ENCODE results near the gene WNK1. TPM values are rescaled to one million over a fixed set of nuclear protein-coding genes. Genes with fewer than 3 reads are reported as not detected.

WNK1 gene
- total RNA-seq, 1 experiment from 2014 or later = 117 TPM

- Histone ChIP-seq H4K8ac (replicated peaks; ENCODE audit: insufficient read length, low read depth, low read length) (no peak overlapping the region), H3K23ac (ENCODE audit: insufficient read length, low read depth, low read length) (no peak overlapping the region), H2AFZ (ENCODE audit: low read length) (no peak overlapping the region), H2BK5ac (ENCODE audit: insufficient read length, low read length) (no peak overlapping the region), H2BK20ac (ENCODE audit: low read depth, low read length, poor library complexity, severe bottlenecking) (no peak overlapping the region), H3K4ac (ENCODE audit: low read depth, low read length) (no peak overlapping the region), H2BK12ac (ENCODE audit: insufficient read length, low read depth, low read length) (no peak overlapping the region), H2BK15ac (ENCODE audit: low read depth, low read length) (no peak overlapping the region), H4K20me1 (ENCODE audit: control insufficient read depth, insufficient read depth, insufficient read length) (no peaks in the 10 kb centered on the region), H3K18ac (ENCODE audit: insufficient read length, low read depth, low read length) (no peak overlapping the region), H4K91ac (ENCODE audit: insufficient read length, low read depth, low read length) (no peak overlapping the region), H3K9ac (ENCODE audit: extremely low read depth, insufficient read length, low read length) (no peak overlapping the region), H4K5ac (ENCODE audit: insufficient read length, low read depth, low read length) (no peak overlapping the region), H3T11ph (ENCODE audit: low read length) (no peak overlapping the region), H2AK5ac (ENCODE audit: insufficient read length, low read length) (no peak overlapping the region), H3K27ac (ENCODE audit: insufficient read length, low read depth, low read length) (no peak overlapping the region), H3K56ac (ENCODE audit: insufficient read length, low read depth, low read length) (no peak overlapping the region), H2BK120ac (ENCODE audit: low read depth, low read length, poor library complexity, severe bottlenecking) (no peak overlapping the region), H3K23me2 (ENCODE audit: insufficient read length, low read depth, low read length, poor library complexity, severe bottlenecking) (no peaks in the 10 kb centered on the region), H3K14ac (ENCODE audit: insufficient read depth, low read length) (no peak overlapping the region), H3K79me2 (ENCODE audit: insufficient read depth, low read length) (no peaks in the 10 kb centered on the region), H3K4me1 (ENCODE audit: insufficient read depth, low read length) (no peaks in the 10 kb centered on the region; the same call in 1 of the 2 replicates), H3K4me2 (ENCODE audit: insufficient read depth, insufficient read length, low read length) (no peak overlapping the region), H3K9me3 (ENCODE audit: control insufficient read depth, low read depth, low read length) (no peaks in the 10 kb centered on the region), H3K79me1 (ENCODE audit: insufficient read depth, low read depth, low read length, poor library complexity, severe bottlenecking) (no peaks in the 10 kb centered on the region), H3K27me3 (ENCODE audit: insufficient read depth, low read length) (no peaks in the 10 kb centered on the region; the same call in 1 of the 2 replicates)
- no peak overlapping the region for H3K4me3 Mint-ChIP-seq
- H3K36me3 Mint-ChIP-seq (ENCODE audit: insufficient read depth in 1 of 3, low read depth in 3 of 3) = peaks cover 49 to 77% (median 73%) of the 10 kb centered on the region in 3 experiments
- no peak for TF ChIP-seq CTCF (conservative IDR thresholded peaks at IDR 0.05)
- no peak overlapping the region for H3K27ac Mint-ChIP-seq
- no peaks in the 10 kb centered on the region for H3K27me3 Mint-ChIP-seq (ENCODE audit: low read depth)
- H3K4me1 Mint-ChIP-seq = peaks cover 6 to 16% of the 10 kb centered on the region in 2 experiments; a peak in 2 of 4 replicates
- WGBS (ENCODE audit: extremely low coverage, insufficient read length, low lambda C conversion rate) = no CpG with 5 or more reads among the region's 7 CpGs
- H3K9me3 Mint-ChIP-seq = no peaks in the 10 kb centered on the region
- no peak for DNase-seq
Measured at GRCh38 chr12:912466-913235, 160.3 kb downstream of the WNK1 start.

Data from H9 (cell line).